ENCODE data around the gene FBXL7. TPM values are rescaled to one million over a fixed set of nuclear protein-coding genes. Genes with fewer than 3 reads are reported as not detected.

Gene FBXL7
- total RNA-seq, 2 experiments from 2014 or later = not detected

DNA sequence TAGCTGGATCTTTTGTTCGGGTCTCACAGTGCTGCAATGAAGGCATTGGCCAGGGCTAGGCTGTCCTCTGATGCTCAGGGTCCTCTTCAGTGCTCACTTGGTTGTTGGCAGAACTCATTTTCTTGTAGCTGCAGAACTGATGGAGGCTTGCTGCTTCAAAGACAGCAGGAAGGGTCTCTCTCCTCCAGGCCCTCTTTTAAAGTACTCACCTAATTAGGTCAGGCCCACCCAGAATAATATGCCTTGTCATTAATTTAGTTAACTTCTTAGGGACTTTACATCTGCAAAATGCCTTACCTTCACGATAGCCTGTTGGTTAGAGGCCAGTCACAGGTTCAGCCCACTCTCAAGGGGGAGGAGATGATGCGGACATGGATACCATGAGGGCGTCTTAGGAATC lies 114.7 kb downstream of the FBXL7 start:
- no peak for DNase-seq
- Mint-ChIP-seq H3K4me3 (no peak overlapping the region), H3K27ac (no peak overlapping the region), H3K36me3 (no peaks in the 10 kb centered on the region), H3K9me3 (peaks cover 5% of the 10 kb centered on the region), H3K4me1 (ENCODE audit: low read depth) (no peaks in the 10 kb centered on the region), H3K27me3 (no peaks in the 10 kb centered on the region)
- ChIA-PET POLR2A (no interaction called here), CTCF (no interaction called here)
- intact Hi-C loops (cut with micrococcal nuclease) = no loop called here

DNA sequence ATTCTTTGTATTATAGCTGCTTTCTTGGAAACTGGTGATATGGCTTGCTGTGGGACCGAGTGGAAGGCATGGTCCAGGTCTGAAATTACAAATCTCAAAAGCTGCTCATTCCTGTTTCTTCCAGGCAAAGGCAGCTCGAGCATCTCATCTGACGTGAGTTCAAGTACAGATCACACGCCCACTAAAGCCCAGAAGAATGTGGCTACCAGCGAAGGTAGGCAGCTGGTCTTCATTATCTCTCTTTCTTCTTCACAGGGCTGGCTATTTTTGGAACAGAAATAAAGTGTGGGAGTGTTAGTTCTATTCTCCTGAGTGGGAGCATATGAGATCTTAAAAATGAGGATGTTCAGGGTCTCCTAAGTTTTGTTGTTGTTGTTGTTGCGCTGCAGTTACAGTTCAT lies 115.9 kb downstream of the FBXL7 start:
- DNase-seq = no peak
- no peaks in the 10 kb centered on the region for H3K27me3 Mint-ChIP-seq
- no peaks in the 10 kb centered on the region for H3K36me3 Mint-ChIP-seq
- H3K27ac Mint-ChIP-seq = no peak overlapping the region
- intact Hi-C loops (cut with micrococcal nuclease) = no loop called here
- ChIA-PET POLR2A (no interaction called here), CTCF (no interaction called here)
- no peaks in the 10 kb centered on the region for H3K4me1 Mint-ChIP-seq (ENCODE audit: low read depth)
- H3K9me3 Mint-ChIP-seq = peaks cover 7% of the 10 kb centered on the region
- H3K4me3 Mint-ChIP-seq = no peak overlapping the region

DNA sequence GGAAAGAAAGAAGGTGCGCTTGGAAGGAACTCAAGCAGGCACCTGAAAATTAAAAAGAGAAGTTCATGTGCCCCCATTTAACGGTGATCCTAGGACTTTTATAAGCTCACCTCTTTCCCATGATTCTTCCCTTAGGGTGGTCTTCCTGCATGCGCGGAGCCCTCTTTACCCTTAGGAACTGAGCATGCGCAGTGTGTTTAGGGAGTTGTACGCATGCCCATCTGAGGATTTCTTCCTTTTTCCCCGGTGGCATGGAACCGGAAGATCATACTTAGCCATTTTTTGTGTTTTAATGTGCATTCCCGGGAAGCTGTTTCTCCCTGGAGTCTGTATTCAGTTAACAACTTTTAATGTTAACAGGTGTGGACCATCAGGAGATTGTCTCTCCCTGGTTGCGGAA lies 119.0 kb downstream of the FBXL7 start:
- DNase-seq = no peak
- Mint-ChIP-seq H3K4me1 (ENCODE audit: low read depth) (no peaks in the 10 kb centered on the region), H3K4me3 (no peak overlapping the region), H3K27me3 (no peaks in the 10 kb centered on the region), H3K27ac (no peak overlapping the region), H3K9me3 (peaks cover 8% of the 10 kb centered on the region), H3K36me3 (no peaks in the 10 kb centered on the region)
- ChIA-PET POLR2A (no interaction called here), CTCF (no interaction called here)
- intact Hi-C loops (cut with micrococcal nuclease) = no loop called here

DNA sequence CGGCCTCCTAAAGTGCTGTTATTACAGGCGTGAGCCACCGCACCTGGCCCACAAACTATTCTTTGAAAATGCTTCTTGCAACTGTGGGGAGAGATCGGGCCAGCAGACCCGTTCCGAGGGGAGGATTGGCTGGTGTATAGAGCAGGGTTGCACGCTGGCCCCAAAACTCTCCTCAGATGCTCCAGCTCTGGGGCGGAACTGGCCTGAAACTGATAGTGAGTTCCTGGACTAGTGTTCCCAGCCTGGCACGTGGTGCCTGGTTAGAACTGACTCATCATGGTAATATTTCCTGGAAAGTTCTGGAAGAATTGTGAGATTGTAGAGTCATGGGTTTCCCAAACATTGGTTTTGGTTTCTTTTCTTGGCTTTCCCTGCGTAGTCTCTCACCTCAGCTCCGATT lies 120.5 kb downstream of the FBXL7 start:
- Mint-ChIP-seq H3K36me3 (no peaks in the 10 kb centered on the region), H3K9me3 (peaks cover 8% of the 10 kb centered on the region), H3K27ac (no peak overlapping the region), H3K4me3 (no peak overlapping the region), H3K4me1 (ENCODE audit: low read depth) (no peaks in the 10 kb centered on the region), H3K27me3 (no peaks in the 10 kb centered on the region)
- CTCF ChIA-PET = no interaction called here
- no peak for DNase-seq
- POLR2A ChIA-PET = no interaction called here
- intact Hi-C loops (cut with micrococcal nuclease) = no loop called here

DNA sequence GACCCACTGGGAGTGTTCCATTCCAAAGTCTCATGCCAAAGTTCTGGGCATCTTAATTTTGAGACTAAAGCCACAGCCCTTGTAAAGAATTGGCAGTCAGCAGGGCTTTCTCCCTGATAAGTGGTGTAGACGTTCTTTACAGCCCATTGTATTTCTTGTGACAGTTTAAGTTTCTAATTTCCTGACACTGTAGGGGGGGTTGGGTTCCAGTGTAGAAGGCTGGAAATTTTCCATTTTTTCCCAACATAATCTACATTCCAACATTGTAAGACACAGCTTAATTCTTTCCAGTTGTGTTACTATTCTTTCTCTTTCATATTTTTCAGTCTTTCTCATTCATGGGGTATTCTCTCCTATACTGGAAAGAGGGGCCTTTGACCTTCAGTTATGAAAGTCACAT lies 121.1 kb downstream of the FBXL7 start:
- ChIA-PET POLR2A (no interaction called here), CTCF (no interaction called here)
- no peak for DNase-seq
- intact Hi-C loops (cut with micrococcal nuclease) = no loop called here
- peaks cover 8% of the 10 kb centered on the region for H3K9me3 Mint-ChIP-seq
- no peak overlapping the region for H3K27ac Mint-ChIP-seq
- H3K36me3 Mint-ChIP-seq = no peaks in the 10 kb centered on the region
- no peaks in the 10 kb centered on the region for H3K27me3 Mint-ChIP-seq
- H3K4me3 Mint-ChIP-seq = no peak overlapping the region
- no peaks in the 10 kb centered on the region for H3K4me1 Mint-ChIP-seq (ENCODE audit: low read depth)

DNA sequence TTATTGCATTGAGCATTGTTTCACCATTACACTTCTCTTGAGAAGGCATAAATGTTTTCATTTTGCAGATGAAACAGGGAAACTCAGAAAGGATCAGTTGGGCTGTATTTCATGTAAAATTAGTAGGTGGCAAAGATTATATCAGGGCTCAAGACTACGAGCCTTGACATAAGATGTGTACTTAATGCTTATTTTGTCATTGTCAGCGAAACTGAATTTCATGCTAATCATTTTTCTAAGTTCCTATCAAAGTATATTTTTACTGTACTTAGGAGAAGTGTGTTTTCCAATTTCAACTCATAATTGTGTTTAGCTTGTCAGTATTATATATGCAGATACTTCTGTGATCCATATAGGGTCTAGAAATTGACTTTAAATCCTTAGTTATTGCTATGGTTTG lies 123.8 kb downstream of the FBXL7 start:
- no peak overlapping the region for H3K27ac Mint-ChIP-seq
- ChIA-PET POLR2A (no interaction called here), CTCF (no interaction called here)
- no peaks in the 10 kb centered on the region for H3K4me1 Mint-ChIP-seq (ENCODE audit: low read depth)
- no peak for DNase-seq
- intact Hi-C loops (cut with micrococcal nuclease) = no loop called here
- H3K36me3 Mint-ChIP-seq = no peaks in the 10 kb centered on the region
- no peak overlapping the region for H3K4me3 Mint-ChIP-seq
- no peaks in the 10 kb centered on the region for H3K27me3 Mint-ChIP-seq
- peaks cover 8% of the 10 kb centered on the region for H3K9me3 Mint-ChIP-seq

DNA sequence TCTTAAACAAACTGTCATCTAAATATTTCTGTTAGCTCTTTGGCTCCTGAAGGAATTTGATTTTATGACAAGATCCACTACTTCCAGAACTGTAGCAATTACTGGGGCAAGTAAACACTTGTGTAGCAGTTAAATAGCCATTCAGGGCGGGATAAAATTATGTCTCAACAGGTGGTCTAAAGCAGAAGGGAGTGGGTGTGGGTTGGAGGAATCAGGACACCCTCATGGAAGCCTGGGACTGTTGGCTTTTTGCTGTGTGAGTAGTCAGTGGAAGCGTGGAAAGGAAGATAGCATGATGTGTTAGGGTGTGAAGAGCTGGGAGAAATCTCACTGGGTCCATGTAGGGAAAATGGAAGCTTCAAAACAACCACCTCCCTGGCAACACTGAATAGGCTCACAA lies 127.1 kb downstream of the FBXL7 start:
- ChIA-PET CTCF (no interaction called here), POLR2A (no interaction called here)

DNA sequence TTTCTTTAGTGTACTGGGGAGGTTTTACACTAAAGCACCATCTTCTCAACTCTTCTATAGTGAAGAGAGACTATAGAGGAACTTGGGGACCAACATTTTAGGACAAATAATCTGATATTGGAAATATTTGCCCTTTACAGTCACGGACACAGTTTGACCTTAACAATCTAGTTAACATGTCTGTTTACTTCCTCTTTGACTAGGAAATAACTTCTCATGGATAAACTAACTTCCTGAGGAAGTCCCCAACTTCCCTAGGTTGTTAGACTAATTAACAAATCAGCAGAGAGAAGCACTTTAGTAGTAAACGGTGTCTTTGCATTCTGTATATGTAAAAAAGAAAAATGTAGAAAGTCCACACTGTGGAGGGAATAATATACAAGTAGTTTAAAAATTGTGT lies 127.7 kb downstream of the FBXL7 start:
- H3K27me3 Mint-ChIP-seq = no peaks in the 10 kb centered on the region
- H3K9me3 Mint-ChIP-seq = no peaks in the 10 kb centered on the region
- no peaks in the 10 kb centered on the region for H3K4me1 Mint-ChIP-seq (ENCODE audit: low read depth)
- intact Hi-C loops (cut with micrococcal nuclease) = no loop called here
- POLR2A ChIA-PET = no interaction called here
- H3K4me3 Mint-ChIP-seq = no peak overlapping the region
- no peaks in the 10 kb centered on the region for H3K36me3 Mint-ChIP-seq
- H3K27ac Mint-ChIP-seq = no peak overlapping the region
- no peak for DNase-seq
- CTCF ChIA-PET = no interaction called here

More for the DNA sequence above, 127.1 kb downstream of the FBXL7 start:
- Mint-ChIP-seq H3K4me1 (ENCODE audit: low read depth) (no peaks in the 10 kb centered on the region), H3K4me3 (no peak overlapping the region), H3K36me3 (no peaks in the 10 kb centered on the region), H3K27me3 (no peaks in the 10 kb centered on the region), H3K9me3 (no peaks in the 10 kb centered on the region), H3K27ac (no peak overlapping the region)
- DNase-seq = no peak
- intact Hi-C loops (cut with micrococcal nuclease) = no loop called here

DNA sequence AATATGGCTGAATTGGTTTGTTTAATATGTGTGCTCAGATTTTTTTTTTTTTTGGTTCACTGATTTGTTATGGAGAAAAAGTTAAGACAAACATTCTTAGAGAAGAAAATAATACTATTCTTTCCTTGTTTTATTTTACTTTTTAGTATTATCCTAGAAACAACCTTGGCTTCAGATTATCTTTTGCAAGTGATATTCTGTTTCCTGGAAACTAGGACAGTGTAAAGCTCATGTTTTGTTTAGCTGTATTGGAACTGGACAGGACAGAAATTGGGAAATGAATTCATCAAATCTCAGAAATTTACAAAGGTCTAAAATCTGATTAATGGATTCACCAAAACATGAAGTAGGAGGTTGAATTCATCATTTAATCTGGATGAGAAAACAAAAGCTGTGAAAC lies 130.5 kb downstream of the FBXL7 start:
- Mint-ChIP-seq H3K36me3 (no peaks in the 10 kb centered on the region), H3K27me3 (no peaks in the 10 kb centered on the region), H3K27ac (no peak overlapping the region), H3K4me1 (ENCODE audit: low read depth) (no peaks in the 10 kb centered on the region), H3K9me3 (no peaks in the 10 kb centered on the region), H3K4me3 (no peak overlapping the region)
- intact Hi-C loops (cut with micrococcal nuclease) = no loop called here
- ChIA-PET POLR2A (no interaction called here), CTCF (no interaction called here)
- no peak for DNase-seq

DNA sequence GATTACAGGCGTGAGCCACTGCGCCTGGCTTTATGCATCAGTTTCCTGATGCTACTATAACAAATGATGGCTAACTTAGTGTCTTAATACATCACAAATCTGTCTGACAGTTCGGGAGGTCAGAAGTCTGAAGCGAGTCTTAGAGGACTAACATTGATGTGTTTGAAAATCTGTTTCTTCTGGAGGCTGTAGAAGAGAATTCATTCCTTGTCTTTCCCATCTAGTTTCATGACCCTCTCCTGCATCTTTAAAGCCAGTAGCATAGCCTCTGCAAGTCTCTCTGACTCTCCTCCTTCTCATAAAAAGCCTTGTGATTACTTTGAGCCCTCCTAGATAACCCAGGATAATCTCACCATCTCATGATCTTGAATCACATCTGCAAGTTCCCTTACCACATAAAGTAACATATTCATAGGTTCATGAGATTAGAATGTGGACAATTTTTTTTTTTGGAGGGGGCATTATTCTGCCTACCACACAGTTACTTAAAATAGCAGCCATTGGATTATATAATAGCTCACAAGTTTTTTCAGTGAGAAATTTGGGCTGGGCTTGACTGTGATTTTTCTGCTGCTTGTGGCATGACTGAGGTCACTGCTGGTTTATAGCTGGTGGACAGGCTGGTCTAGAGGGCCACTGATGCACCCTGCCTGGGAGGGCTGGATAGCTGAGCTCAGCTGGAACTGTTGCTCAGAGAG lies 134.8 kb downstream of the FBXL7 start:
- CTCF ChIA-PET = no interaction called here
- intact Hi-C loops (cut with micrococcal nuclease) = no loop called here

DNA sequence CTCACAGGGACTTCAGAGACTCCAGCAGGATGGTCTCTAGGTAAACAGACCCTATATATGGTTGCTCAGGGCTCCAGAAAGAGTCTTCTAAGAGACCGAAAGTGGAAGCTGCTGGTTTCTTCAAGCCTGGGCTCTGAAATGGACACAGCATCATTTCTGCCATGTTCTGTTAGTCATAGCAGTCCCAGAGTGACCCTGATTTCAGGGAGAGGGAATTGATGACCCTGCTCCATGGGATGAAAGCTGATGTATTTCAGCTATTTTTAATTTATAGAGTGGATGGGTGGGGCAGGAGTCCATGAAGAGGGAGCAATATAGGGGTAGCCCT lies 135.3 kb downstream of the FBXL7 start:
- DNase-seq = no peak
- no peak overlapping the region for H3K4me3 Mint-ChIP-seq
- H3K27ac Mint-ChIP-seq = no peak overlapping the region
- H3K9me3 Mint-ChIP-seq = no peaks in the 10 kb centered on the region
- no peaks in the 10 kb centered on the region for H3K36me3 Mint-ChIP-seq
- ChIA-PET CTCF (no interaction called here), POLR2A (no interaction called here)
- H3K4me1 Mint-ChIP-seq (ENCODE audit: low read depth) = no peaks in the 10 kb centered on the region
- intact Hi-C loops (cut with micrococcal nuclease) = no loop called here
- H3K27me3 Mint-ChIP-seq = no peaks in the 10 kb centered on the region

More for the DNA sequence above, 134.8 kb downstream of the FBXL7 start:
- Mint-ChIP-seq H3K9me3 (no peaks in the 10 kb centered on the region), H3K27me3 (no peaks in the 10 kb centered on the region), H3K27ac (no peak overlapping the region), H3K4me1 (ENCODE audit: low read depth) (no peaks in the 10 kb centered on the region), H3K4me3 (no peak overlapping the region), H3K36me3 (no peaks in the 10 kb centered on the region)
- POLR2A ChIA-PET = no interaction called here
- DNase-seq = no peak

DNA sequence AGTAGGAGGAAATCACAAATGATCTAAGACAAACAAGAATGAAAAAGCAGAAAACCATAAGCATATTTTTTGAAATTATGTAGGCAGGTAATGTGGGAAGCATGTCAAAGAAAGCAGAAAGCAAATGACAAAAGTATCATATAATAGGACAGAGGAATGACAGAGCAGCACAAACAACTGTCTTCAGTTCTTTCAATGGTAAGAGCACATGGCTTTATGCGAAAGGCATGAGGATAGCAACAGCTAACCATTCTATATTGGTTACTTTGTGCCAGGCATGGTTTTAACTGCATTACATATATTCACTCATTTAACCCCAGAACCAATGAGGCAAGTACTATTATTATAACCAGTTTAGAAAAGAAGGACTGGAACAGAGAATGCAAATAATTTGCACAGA lies 137.4 kb downstream of the FBXL7 start:
- intact Hi-C loops (cut with micrococcal nuclease) = no loop called here
- Mint-ChIP-seq H3K4me1 (ENCODE audit: low read depth) (no peaks in the 10 kb centered on the region), H3K36me3 (no peaks in the 10 kb centered on the region), H3K27me3 (no peaks in the 10 kb centered on the region), H3K4me3 (no peak overlapping the region), H3K9me3 (no peaks in the 10 kb centered on the region), H3K27ac (no peak overlapping the region)
- ChIA-PET POLR2A (no interaction called here), CTCF (no interaction called here)
- no peak for DNase-seq

DNA sequence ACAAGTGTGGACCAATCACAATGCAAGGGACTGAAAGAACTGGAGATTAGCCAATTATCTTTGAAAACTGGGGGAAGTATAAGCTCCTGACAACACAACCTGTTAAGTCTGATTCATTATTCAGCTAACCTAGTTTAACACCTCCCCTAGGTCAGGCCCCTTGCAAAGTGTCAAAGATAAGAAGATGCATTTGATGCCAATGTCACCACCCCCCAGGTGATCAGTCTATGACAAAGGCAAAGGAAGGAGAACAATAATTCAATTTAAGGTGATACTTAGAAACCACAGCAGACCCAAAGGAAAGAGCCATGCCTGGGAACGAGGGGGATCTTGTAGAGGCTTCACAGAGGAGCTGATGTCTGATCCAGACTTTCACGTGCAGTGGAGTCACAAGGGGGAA lies 137.9 kb downstream of the FBXL7 start:
- H3K4me3 Mint-ChIP-seq = no peak overlapping the region
- DNase-seq = no peak
- no peaks in the 10 kb centered on the region for H3K9me3 Mint-ChIP-seq
- CTCF ChIA-PET = no interaction called here
- H3K4me1 Mint-ChIP-seq (ENCODE audit: low read depth) = no peaks in the 10 kb centered on the region
- intact Hi-C loops (cut with micrococcal nuclease) = no loop called here
- no peaks in the 10 kb centered on the region for H3K27me3 Mint-ChIP-seq
- H3K27ac Mint-ChIP-seq = no peak overlapping the region
- H3K36me3 Mint-ChIP-seq = no peaks in the 10 kb centered on the region
- POLR2A ChIA-PET = no interaction called here

DNA sequence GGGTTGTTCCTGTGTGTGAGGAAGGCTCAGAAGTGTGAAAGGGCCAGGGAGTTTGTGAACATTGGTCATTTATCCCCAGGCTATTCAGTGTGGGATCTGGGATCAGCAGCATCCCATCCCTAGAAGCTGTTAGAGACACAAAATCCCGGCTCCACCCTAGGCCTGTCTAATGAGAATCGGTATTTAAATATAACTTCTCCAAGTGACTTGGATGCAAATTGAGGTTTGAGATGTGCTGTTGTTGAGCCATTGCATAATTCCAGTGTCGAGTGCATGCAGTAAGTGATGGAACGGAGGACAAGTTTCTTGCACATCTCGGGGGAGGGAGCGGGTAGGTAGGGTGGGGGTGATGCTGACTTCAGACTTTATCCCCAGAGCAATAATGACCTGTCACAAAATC lies 138.3 kb downstream of the FBXL7 start:
- Mint-ChIP-seq H3K9me3 (no peaks in the 10 kb centered on the region), H3K36me3 (no peaks in the 10 kb centered on the region)

More for the DNA sequence above, 138.3 kb downstream of the FBXL7 start:
- no peak overlapping the region for H3K27ac Mint-ChIP-seq
- intact Hi-C loops (cut with micrococcal nuclease) = no loop called here
- no peak overlapping the region for H3K4me3 Mint-ChIP-seq
- H3K4me1 Mint-ChIP-seq (ENCODE audit: low read depth) = no peaks in the 10 kb centered on the region
- ChIA-PET CTCF (no interaction called here), POLR2A (no interaction called here)
- no peak for DNase-seq
- no peaks in the 10 kb centered on the region for H3K27me3 Mint-ChIP-seq
